Endothelial cell of coronary artery (primary cell): Measurements from ENCODE around the gene DMWD. TPM values are rescaled to one million over a fixed set of nuclear protein-coding genes. Genes with fewer than 3 reads are reported as not detected.

Experiments
- total RNA-seq: library from RNA; depleted of rRNA; stranded (reverse); fragments of >200 nt; gene quantifications from 2 replicates; pipeline ENCODE4 v1.2.3, GENCODE V29; 2014

The DMWD gene, protein sequence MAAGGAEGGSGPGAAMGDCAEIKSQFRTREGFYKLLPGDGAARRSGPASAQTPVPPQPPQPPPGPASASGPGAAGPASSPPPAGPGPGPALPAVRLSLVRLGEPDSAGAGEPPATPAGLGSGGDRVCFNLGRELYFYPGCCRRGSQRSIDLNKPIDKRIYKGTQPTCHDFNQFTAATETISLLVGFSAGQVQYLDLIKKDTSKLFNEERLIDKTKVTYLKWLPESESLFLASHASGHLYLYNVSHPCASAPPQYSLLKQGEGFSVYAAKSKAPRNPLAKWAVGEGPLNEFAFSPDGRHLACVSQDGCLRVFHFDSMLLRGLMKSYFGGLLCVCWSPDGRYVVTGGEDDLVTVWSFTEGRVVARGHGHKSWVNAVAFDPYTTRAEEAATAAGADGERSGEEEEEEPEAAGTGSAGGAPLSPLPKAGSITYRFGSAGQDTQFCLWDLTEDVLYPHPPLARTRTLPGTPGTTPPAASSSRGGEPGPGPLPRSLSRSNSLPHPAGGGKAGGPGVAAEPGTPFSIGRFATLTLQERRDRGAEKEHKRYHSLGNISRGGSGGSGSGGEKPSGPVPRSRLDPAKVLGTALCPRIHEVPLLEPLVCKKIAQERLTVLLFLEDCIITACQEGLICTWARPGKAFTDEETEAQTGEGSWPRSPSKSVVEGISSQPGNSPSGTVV
- total RNA-seq = 22.6 and 31.8 TPM in 2 replicates

GRCh38 chr19:45792470-45793177 is at the start of gene DMWD:
TSS of gene DMWD (minus strand) at chr19:45792845. CDS start at chr19:45792756, 89 bp downstream.

GRCh38 chr19:45814851-45815480 is 22.3 kb upstream of the DMWD start, which contains the start of gene RSPH6A:
TSS of gene RSPH6A (minus strand) at chr19:45815308. CDS start at chr19:45815176, 132 bp downstream.

GRCh38 chr19:45782162-45782691 is 10.4 kb downstream of the DMWD start, which contains the start of gene DMPK:
TSS of gene DMPK (minus strand) at chr19:45782490. CDS start at chr19:45782352, 138 bp downstream.

GRCh38 chr19:45768984-45769782 is 23.5 kb downstream of the DMWD start, which contains the start of gene SIX5:
TSS of gene SIX5 (minus strand) at chr19:45769252. CDS start at chr19:45768844, 408 bp downstream.

DNA sequence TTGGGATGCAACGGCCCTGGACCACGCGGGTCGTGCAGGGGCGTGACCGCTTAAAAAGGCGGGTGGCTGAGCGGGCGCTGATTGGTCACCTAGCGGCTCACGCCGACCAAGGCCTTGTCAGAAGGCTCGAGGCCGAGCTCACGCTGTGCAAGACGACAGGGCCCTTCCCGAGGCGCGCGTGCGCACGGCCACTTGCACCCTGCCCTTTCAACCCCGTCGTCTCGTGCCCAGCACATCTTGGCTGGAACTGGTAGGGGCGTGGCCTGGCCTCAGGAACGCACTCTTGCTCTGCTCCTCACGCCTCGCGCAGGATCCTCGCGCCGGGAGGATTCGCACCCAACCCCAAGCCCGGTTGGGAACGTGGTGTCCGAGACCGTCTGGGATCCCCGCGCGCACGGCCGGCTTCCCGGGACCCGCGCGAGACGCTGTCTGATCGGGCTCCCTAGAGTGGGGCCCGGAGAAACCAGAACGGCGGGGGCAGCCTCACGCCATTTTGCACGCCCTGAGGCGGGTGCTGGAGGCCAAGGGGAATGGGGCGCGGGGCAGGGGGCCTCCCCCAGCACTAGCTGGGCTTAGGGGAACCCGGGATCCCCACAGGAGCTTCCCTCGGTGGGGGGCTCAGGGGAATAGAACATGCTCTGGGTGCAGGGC is 59.4 kb downstream of the DMWD start, which contains the start of gene MEIOSIN:
Gene MEIOSIN, plus strand, starts transcription at position 280 of the 651 bp plus-strand sequence. CDS start 1,938 bp downstream, outside the sequence.

Other genes with a start within 250 kb of the DMWD start
- gene OPA3, start 208.0 kb downstream of the DMWD start, total RNA-seq = 5.0 and 6.0 TPM in 2 replicates
- gene GPR4, start 190.6 kb downstream of the DMWD start, total RNA-seq = 4.2 and 5.0 TPM in 2 replicates
- gene EML2, start 153.4 kb downstream of the DMWD start, total RNA-seq = 14.8 and 30.6 TPM in 2 replicates
- gene GIPR, start 124.6 kb downstream of the DMWD start, total RNA-seq = 0.09 TPM in 1 of 2 replicates, not detected in the other
- gene SNRPD2, start 100.9 kb downstream of the DMWD start, total RNA-seq = 779 and 865 TPM in 2 replicates
- gene QPCTL, start 100.2 kb downstream of the DMWD start, total RNA-seq = 7.8 and 9.0 TPM in 2 replicates
- 3.6 and 5.1 TPM in 2 replicates for gene FBXO46, start 61.9 kb downstream of the DMWD start, total RNA-seq
- gene MEIOSIN, start 59.4 kb downstream of the DMWD start, total RNA-seq = not detected in 2 replicates
- gene SIX5, start 23.6 kb downstream of the DMWD start, total RNA-seq = 3.3 and 6.3 TPM in 2 replicates
- 8.0 and 17.6 TPM in 2 replicates for gene DMPK, start 10.4 kb downstream of the DMWD start, total RNA-seq
- gene RSPH6A, start 22.5 kb upstream of the DMWD start, total RNA-seq = under 0.01 and 0.09 TPM in 2 replicates
- 30.4 and 36.5 TPM in 2 replicates for gene SYMPK, start 70.3 kb upstream of the DMWD start, total RNA-seq
- gene FOXA3, start 71.5 kb upstream of the DMWD start, total RNA-seq = not detected in 2 replicates
- gene IRF2BP1, start 93.3 kb upstream of the DMWD start, total RNA-seq = 17.7 and 20.6 TPM in 2 replicates
- gene MYPOP, start 109.8 kb upstream of the DMWD start, total RNA-seq = 0.99 and 1.1 TPM in 2 replicates
- gene NANOS2, start 121.9 kb upstream of the DMWD start, total RNA-seq = not detected in 2 replicates
- gene NOVA2, start 181.0 kb upstream of the DMWD start, total RNA-seq = 4.7 and 6.0 TPM in 2 replicates
- gene CCDC61, start 202.6 kb upstream of the DMWD start, total RNA-seq = 7.2 and 8.3 TPM in 2 replicates
- gene PGLYRP1, start 230.2 kb upstream of the DMWD start, total RNA-seq = not detected in 2 replicates
- gene IGFL4, start 248.2 kb upstream of the DMWD start, total RNA-seq = not detected in 2 replicates